Stomach (tissue), 4 donors: ENCODE results near the gene IGF1R.

Experiments
- EP300 ChIP-seq: sonication (generic); formaldehyde crosslinking; IDR thresholded peaks from one replicate; pipeline ENCODE4 v1.6.1; 2017; ENCODE audit warnings: antibody characterized with exemption
- POLR2A ChIP-seq, 4 donors: fragments of 450-650 bp; IDR thresholded peaks; one replicate each; pipeline ENCODE4 v1.6.1; 2016; ENCODE audit warnings: antibody characterized with exemption in 4 of 4, control low read depth in 2 of 4, mild to moderate bottlenecking in 1 of 4, moderate library complexity in 1 of 4
- TF ChIP-seq, protein P1 (sequence below), 7 experiments: fragments of 450-650 bp in 4 of 7; fragments of 200-600 bp in 3 of 7; sonication (generic) in 3 of 7; IDR thresholded peaks; one replicate each; pipeline ENCODE4 v1.5.1; 2016 to 2019; ENCODE audit warnings: antibody characterized with exemption in 7 of 7, control low read depth in 2 of 7, mild to moderate bottlenecking in 1 of 7

DNA sequence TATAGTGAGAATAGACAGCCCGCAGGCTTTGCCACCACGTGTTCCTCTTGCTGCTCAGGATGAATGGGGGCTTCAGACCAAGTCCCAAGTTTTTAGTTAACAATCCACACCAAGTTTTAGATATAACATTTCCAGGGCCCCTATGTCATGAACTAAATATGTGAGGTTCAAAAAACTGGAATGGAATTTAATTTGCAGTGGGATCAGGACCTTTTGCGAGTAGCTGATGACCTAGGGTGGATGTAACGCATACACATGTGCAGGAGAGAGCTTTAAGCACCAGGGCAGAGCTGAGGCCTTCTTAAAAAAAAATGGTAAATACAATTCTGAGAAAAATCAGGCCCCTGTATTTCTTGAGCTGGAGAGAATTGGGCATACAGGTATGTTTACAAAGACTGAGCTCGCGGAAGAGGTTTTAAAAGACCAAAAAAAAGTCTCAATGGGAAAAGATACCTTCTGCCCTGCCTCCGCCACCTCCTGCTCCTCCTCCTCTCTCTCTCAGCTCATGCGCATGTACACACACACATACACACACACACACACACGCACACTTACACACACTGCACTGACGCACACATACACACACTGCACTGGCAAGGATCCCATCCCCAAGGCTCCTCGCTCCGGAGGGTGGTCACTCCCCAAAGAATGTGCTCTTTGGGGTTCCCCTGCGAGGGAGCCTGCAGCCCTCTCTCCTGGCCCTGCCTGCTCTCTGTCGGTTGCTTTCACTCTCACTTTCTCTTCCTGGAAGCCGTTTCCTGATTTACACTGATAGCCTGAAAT lies 48.2 kb upstream of the IGF1R start:
- no peak for TF ChIP-seq EP300
- no peak for TF ChIP-seq POLR2A (IDR thresholded peaks at IDR 0.05)
- TF ChIP-seq, protein P1, sequence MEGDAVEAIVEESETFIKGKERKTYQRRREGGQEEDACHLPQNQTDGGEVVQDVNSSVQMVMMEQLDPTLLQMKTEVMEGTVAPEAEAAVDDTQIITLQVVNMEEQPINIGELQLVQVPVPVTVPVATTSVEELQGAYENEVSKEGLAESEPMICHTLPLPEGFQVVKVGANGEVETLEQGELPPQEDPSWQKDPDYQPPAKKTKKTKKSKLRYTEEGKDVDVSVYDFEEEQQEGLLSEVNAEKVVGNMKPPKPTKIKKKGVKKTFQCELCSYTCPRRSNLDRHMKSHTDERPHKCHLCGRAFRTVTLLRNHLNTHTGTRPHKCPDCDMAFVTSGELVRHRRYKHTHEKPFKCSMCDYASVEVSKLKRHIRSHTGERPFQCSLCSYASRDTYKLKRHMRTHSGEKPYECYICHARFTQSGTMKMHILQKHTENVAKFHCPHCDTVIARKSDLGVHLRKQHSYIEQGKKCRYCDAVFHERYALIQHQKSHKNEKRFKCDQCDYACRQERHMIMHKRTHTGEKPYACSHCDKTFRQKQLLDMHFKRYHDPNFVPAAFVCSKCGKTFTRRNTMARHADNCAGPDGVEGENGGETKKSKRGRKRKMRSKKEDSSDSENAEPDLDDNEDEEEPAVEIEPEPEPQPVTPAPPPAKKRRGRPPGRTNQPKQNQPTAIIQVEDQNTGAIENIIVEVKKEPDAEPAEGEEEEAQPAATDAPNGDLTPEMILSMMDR (IDR thresholded peaks at IDR 0.05) = no peak
